HG03432 (cell line): Measurements from ENCODE around the gene TBC1D22A.
"Not testable (repeated sequence)": the region's sequence is repeated elsewhere in the genome, so short reads cannot be mapped to it uniquely, and the experiment has no call there.

Experiments
- ATAC-seq: cut with Tn5 transposase; IDR thresholded peaks from one replicate; pipeline ENCODE4 v1.9.1; 2021; ENCODE audit warnings: mild to moderate bottlenecking, moderate library complexity; ENCODE audit not compliant: unreplicated experiment

TBC1D22A gene

DNA sequence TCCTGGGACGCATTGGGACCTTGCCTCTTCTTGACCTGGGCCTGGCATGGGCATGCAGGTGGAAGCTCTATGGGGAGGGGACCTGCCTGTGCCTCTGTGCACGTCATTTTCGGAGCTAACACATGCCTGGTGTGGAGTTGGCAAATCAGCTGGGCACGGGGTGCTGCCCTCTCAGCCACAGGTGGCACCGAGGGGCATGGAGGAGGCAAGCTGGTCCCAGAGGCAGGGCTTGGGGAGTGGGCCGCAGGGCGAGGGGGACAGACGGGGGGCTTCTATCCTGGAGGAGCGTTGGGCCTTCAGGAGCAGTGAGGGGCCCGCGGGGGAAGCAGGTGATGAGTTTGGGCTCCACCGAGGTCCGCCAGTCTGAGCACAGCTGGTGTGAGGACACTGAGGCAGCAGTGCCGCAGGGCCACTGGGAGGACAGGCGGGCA lies 362.0 kb downstream of the TBC1D22A start:
- ATAC-seq = no peak

DNA sequence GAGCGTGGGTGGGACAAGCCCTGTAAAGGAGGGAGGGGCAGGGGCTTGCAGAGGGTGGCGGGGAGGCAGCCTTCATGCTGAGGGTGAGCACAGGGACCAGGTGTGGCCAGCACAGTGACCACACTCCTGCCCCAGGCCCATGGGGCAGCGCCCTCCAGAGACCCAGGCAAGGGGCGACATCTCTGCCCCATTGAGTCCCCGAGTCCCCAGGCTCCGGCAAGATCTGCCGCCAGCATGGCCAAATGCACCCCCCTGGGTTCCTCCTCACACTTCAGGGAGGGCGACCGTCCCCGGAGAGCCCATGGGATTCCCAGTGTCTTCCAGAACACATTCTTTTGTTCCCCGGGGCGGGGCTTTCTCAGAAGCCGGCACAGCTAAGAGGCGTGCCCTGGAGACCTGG lies 362.5 kb downstream of the TBC1D22A start:
- ATAC-seq = no peak

DNA sequence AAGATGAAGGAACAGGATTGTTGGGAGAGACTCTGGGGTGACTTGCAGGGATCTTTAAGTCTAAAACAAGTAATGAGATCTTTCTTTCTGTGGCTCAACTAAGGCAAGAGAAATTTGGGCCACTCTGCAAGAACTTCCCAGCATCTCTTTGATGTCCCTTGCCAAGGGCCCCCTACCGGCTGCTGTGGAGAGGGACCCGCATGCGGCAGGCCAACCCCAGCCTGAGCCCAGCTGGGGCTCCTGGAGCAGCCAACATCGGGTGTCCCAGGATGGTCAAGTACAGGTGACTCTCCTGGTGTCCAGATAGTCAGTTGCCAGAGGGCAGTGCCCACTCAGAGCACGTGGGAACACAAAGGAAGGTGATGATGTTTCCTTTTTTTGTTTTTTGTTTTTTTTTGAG lies 363.2 kb downstream of the TBC1D22A start:
- no peak for ATAC-seq

DNA sequence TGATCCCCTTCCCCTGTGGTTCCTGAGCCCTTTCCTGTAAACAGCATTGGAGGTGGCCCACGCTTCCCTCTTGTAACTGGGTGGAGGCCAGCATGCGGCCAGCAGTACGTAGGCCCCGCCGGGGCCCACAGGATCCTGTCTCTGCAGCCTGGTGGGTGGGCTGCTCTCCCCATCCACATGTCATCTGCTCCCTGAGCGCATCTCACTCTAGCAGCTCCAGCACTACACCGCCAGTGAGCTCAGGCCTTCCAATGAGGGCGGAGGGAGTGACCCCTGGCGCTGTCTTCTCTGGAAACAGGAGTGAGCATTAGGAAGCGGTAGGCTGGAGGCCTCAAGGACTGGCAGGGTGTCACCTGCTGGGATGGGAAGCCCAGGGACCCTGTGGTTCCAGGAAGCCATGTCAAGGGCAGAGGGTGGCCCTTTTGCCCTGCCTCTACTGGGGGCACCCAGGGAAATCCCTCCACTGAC lies 363.9 kb downstream of the TBC1D22A start:
- no peak for ATAC-seq

DNA sequence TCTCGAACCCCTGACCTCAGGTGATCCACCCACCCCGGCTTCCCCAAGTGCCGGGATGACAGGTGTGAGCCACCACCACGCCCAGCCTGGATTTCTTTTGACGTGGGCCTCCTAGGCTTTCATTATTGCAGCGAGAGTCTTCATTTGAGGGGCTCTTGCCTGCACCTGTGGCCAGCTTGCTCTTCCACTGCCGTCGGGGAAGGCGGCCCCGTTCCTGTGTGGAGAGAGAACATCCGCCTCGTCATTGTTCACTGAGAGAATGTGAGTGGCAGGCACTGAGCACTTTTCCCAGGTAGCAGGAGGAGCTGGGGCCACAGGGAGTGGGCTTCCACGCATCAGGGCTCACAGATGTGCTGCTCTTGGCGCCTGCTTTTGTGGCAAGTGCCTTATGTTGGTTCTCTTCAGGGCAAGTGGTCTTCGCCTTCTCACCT lies 365.0 kb downstream of the TBC1D22A start:
- ATAC-seq = no peak

DNA sequence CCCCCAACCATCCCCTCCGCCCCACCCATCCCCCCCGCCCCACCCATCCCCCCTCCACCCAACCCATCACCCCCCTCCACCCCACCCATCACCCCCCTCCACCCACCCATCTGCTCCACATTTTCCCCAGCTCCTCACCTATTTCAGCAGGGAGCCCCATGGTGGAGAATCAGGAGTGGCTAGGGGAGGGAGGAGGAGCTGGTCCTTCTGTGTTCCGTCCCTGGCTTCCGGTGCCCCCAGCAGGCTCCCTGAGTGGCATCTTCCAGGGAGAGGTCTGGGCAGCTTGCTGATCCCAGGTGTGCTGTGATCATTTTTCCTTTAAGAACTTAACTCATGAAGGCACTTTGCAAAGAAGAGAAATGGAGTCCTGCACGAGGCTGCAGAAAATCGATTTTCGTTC lies 365.8 kb downstream of the TBC1D22A start:
- ATAC-seq = no peak

DNA sequence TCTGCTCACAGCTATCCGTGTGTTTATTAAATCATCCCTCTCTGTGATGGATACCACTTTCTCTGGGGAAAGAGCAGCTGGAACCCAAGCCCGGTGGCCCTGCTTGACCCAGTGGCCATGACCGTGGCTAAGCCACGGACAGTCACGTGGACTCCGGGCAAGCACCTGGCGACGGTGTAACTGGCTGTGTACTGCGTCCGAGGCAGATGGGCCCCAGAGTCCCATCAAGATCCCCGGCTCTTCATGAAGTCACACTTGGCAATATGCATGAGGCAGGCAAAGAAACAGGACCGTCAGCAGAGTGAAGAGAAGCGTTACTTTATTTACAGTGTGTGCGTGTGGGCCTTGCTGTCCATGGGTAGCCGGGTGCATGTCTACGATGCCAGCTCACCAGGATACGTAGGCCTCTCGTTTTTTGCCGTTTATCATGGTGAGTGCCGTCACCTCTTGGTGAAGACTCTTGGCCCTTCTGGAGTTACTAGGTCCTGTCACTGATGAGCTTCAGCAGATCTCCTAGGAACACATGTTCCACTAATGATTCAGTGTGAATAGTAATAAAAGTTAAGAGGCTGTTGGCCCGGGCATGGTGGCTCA lies 366.3 kb downstream of the TBC1D22A start:
- ATAC-seq = no peak

DNA sequence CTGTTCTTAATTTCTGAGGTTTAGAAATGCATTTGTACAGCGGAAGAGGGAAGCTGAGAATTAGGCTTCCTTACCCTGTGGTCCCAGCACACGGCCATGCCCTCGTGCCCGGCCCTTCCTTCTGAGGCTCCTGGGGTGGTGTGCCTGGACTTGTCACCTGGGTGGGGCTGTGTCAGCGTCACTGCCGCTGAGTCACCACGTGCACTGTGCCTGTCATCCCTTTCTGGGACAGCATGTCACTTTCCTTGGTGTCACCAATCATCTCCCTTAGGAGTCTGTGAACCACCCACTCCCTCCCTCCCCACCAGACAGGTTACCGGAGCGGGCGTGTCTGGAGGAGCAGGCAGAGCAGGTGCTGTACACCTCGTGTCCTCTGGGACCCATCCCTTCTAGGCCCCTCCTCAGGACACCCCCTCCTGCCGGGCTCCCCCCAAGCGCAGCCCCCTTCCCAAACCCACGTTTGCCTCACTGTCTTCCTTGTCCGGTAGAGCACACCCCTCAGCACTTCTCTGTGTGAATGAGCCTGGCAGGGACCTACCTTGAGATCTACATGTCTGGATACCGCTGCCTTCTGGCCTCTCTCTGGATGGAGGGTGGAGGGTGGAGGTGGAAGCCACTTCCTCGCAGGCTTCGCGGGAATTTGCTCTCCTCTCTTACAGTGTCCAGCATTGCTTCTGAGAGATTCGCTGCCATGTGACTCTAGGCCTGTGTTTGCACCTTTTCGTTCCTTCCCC lies 367.6 kb downstream of the TBC1D22A start:
- no peak for ATAC-seq

DNA sequence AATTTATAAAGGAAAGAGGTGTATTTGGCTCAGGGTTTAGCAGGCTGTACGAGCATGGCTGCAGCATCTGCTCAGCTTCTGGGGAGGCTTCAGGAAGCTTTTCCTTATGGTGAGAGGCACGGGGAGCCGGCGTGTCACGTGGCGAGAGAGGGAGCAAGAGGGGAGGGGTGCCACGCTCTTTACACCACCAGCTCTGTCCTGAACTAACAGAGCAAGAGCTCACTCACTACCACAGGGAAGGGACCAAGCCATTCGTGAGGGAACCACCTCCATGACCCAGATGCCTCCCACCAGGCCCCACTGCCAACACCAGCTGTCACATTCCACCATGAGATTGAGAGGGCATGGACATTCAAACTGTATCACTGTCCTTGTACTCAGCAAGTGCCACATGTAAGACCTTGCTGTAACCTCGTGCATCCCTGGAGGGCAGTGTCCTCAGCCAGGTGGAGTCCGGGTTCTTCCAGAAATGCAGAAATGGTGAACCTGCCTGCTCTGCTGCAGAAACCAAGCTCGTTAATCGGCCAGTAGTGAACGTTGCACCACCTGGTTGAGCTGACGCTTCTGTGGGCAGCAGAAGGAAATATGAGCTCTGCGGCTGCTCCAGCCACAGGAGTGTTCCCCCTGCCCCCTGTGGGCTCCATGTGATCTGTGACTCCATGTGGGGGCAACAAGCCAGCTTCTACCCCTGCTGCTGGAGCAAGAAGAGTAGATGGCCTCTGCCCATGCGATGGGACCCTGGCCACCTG lies 368.6 kb downstream of the TBC1D22A start:
- ATAC-seq = no peak

DNA sequence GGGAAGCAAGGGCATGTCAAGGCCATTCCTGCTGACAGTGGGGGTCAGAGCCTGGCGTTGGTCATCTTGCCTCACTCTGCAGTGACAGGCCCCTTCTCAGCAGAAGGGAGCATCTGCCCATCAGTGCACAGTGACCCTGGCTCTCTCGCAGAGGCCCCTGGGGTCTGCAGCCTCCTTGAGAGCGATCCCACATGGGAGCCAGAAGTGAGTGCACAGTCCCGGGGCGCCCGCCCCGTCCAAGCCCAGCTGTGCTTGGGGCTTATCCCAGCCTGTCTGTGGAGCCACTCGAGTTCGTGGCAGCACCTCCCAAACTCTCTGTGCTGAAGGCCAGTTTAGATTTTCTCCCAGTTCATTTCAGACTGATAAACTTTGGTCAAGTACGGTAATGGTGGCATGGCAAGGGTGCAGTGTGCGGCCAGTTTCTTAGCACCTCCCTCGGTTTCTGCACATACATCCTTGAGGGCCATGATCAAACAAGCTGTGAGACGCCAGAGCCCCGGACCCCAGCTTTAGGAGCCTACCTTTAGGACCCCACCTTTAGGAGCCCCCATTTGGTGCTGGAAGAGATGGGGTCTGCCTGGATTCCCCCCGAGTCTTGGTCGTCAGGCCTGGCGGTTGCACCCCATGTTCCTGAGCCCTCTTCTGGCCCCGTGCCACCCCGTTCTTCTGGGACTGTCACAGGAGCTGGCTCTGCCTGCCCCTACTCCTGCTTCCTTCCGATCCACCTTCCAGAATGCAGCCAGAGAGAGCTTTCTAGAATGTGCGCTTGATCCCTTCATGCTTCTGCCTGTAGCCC lies 369.4 kb downstream of the TBC1D22A start:
- no peak for ATAC-seq

DNA sequence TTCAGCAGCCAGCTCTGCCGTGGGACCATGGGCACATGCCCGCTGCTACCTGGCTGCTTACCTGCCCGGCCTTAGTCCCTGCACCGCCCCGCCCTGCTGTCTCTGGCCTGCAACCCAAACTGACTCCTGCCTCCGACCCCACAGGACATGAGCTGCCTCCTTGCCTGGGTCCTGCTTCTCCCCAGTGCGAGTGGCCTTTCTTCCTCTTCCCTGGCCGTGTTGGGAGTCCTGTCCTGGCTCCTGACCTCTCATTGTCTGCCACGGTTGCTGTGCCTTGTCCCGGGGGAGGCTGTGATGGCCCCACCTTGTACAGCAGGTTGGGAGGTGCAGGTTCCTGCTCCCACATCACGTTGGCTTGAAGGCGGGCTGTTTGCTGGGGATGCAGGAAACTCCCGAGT lies 370.0 kb downstream of the TBC1D22A start:
- ATAC-seq = no peak

DNA sequence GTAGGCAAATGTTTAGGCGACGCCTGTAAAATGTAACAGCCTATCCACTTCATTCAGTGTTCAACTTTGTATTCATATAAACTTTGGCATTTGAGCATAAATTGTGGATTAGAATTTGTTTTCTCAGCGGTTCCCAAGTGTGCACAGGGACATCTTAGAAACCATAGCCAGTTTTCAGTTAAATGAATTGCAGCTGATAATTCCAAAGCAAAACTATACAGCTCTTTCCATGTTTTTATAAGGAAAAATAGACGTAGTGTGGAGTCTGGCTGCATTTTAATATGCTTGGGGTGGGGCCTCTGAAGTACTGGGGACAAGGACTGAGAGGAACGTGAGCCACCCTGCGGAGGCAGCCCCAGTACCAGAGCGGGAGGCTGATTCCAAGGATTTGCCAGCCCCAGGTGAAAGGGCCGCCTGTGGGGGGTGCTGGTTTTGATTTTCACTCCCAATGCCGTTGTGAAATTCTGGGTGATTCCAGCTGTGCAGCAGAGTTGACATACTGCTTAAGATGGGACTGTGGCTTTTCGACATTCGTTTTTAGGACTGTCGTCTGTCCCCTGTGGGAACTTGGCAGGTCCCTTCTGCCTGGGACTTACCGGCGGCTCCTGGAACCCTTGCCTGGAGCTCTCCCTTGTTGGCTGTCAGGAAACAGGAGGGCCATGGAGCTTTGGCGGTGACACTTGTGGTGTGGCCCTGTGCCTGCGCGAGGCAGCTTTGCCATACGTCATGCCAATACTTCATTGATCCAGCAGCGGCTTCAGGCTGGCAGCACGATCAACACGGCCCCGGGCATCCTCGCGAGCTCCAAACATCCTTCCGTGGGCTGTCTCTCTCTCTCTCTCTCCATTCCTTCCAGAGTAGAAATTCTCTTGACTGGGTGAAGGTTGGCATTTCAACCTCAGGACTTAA lies 370.9 kb downstream of the TBC1D22A start:
- ATAC-seq = no peak

DNA sequence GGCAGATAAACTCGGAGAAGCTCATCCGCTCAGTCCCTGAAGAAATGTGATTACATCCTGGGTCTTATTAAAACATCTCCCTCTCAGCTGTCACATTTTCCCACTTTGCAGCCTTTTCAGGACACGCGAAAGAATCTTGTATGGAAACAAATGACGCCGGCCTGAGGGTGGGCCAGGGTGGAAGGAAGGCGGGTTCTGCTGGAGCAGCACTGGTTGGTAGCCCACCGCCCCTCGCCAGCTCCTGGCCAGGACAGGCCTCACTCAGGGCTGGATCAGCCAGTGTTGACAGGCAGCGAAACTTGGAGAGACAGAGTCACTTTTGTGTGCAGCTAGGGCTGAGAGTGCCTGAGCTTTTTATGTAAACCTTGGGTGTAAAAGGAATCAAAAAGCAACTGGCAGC lies 371.8 kb downstream of the TBC1D22A start:
- no peak for ATAC-seq

DNA sequence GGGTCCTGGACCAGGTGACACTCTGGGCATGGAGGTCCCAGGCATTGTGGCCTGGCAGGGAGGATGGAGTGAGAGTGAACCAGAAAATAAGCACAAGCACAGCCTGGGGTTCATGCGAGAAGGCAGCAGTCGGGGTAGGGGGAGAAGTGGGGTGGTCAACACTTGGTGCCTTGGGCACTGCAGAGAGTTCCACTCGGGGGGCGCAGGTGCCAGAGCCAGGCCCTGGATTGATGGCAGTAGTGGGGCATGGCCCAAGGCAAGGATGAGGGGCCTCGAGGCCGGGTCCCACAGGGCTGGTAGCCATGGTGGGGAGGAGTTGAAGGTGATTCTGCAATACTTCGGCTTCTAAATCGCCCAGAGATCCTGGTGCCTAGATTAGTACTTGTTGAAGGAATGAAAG lies 372.9 kb downstream of the TBC1D22A start:
- ATAC-seq = no peak

DNA sequence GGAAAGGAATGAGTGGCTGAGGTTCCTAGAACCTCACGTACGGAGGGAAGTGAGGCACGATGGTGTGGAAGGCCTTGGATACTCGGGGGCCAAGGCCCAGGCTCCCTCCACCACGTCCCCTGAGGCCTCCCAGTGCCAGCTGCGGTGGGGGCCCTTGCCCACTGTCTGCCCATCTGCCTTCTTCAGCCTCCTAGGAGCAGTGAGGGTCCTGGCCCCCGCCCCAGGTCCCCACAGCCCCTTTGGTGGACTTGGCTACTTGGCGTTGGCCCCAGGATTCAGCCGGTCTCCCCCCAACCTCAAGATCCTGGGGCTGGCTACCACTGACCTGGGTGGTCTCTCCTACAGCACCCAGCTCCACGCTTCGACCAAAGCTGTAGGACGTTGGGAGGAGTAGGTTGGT lies 373.6 kb downstream of the TBC1D22A start:
- no peak for ATAC-seq

DNA sequence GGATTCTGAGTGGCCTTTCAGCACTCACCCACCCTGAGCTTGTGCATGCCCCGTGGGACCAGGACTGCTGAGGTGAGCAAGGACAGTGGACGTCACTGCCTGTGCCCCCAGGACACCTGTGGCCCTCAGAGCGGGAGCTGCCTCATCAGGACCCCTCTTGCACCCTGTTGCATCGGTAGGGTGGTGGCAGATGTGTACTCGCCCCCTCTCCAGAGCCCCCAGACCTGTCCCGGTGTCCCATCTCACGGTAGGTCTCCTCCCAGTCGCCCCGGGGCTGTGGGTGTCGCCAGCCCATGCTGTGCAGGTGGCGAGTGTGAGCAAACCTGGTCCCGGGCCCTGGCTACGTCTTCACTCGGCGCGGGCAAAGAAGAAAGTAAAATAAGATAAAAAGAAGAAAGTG lies 374.2 kb downstream of the TBC1D22A start:
- ATAC-seq = no peak

DNA sequence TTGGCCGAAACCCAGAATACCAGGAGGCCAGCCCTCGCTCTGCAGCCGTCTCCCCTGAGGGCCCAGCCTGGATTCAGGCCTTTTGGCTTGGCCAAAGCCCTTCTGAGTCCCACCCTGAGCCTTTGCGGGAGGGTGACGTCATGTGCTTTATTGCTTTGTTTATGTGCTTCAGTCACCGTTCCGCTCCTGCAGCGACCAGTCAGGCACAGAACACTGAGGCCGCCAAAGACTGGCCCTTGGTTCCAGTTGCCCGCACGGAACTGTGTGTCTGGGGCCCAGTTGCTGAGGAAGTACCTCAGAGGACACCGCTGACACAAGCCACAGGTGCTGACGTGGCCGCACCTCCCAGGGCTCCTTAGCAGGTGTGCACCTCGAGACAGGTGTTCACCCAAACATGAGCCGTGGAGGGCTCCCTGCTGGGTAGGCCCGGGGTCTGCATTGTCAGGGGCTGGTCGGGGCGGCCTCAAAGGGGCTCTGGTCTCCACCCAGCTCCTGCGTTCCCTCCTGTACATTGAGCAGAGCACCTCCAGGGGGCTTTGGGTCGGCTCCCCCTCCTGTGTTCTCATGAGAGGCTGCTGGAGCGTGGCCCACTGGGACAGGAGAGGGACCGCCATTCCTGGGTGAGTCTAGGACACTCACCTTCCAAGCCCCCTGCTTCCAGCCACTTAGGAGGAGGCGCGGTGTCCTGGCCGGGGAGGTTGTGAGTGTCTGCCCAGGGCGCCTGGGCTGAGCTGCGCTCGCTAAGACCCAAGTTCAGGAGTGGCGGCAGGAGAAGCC lies 376.8 kb downstream of the TBC1D22A start:
- ATAC-seq = no peak

DNA sequence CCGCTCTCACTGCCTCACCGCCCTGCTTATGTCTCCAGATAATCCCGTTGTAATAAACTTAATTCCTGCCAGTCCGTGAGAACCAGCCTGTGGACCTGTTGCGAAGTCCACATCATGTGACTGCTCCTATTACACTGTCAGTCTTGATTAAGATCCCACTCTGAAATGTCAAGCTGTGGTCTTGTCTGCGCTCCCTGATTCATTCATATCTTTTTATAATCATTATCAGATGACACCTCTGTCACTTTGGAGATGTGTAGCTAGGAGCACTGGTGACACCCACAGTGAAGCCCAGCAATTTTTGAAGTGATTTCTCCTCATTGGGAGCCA lies 377.3 kb downstream of the TBC1D22A start:
- no peak for ATAC-seq

DNA sequence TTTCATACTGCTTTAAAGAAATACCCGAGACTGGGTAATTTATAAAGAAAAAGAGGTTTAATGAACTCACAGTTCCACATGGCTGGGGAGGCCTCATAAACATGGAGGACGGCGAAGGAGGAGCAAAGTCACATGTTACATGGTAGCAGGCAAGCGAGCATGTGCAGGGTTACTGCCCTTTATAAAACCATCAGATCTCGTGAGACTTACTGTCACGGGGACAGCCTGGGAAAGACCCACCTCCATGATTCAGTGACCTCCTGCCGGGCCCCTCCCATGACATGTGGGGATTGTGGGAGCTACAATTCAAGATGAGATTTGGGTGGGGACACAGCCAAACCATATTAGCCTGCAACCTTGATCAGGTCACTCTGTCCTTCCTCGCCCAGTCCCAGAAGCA lies 378.5 kb downstream of the TBC1D22A start:
- ATAC-seq = not testable (repeated sequence)
